Upper lobe of left lung (tissue), 4 donors: ENCODE results near the gene FBXW7.

Experiments
- CTCF ChIP-seq, 6 experiments: fragments of 450-650 bp in 4 of 6; fragments of 200-600 bp in 2 of 6; sonication (generic) in 2 of 6; IDR thresholded peaks; one replicate each; pipeline ENCODE4 v1.5.1; 2016 to 2019; ENCODE audit warnings: antibody characterized with exemption in 6 of 6
- POLR2A ChIP-seq, 4 donors: fragments of 450-650 bp; IDR thresholded peaks; one replicate each; pipeline ENCODE4 v1.5.1; 2016 to 2017; ENCODE audit warnings: antibody characterized with exemption in 4 of 4, mild to moderate bottlenecking in 2 of 4
- POLR2AphosphoS5 ChIP-seq, 2 donors: sonication (generic); formaldehyde crosslinking; IDR thresholded peaks; one replicate each; pipeline ENCODE4 v1.5.1; 2017; ENCODE audit warnings: antibody characterized with exemption in 2 of 2

GRCh38 chr4:152516156-152516555 lies 19.7 kb downstream of the FBXW7 start:
- TF ChIP-seq CTCF (IDR thresholded peaks at IDR 0.05) = no peak
- TF ChIP-seq POLR2A (IDR thresholded peaks at IDR 0.05) = no peak
- no peak for TF ChIP-seq POLR2AphosphoS5 (IDR thresholded peaks at IDR 0.05)
